IMR-90 (cell line): ENCODE results near the gene STX16. TPM values are rescaled to one million over a fixed set of nuclear protein-coding genes. Genes with fewer than 3 reads are reported as not detected.

Experiments used
- ATAC-seq: fragments of 200-7000 bp; cut with Tn5 transposase; 2 replicates; pipeline ENCODE4 v1.9.1; 2020; ENCODE audit warnings: low read depth, mild to moderate bottlenecking, moderate library complexity
- BruUV-seq: library from RNA; stranded (reverse); fragments of 400-500 nt; replicated peaks from 2 replicates; lab custom pipeline; 2021; lab: Mats Ljungman, UMichigan
- CTCF ChIA-PET: fragments of 300-600 bp; formaldehyde crosslinking; extraction: SDS; loops from one replicate; lab custom pipeline; 2021; ENCODE audit warnings: antibody characterized with exemption; lab: Yijun Ruan, JAX
- POLR2A ChIA-PET: fragments of 300-600 bp; sonication (Branson Sonifier 250); formaldehyde crosslinking; loops from one replicate; lab custom pipeline; 2022; ENCODE audit warnings: antibody characterized with exemption; ENCODE audit not compliant: unreplicated experiment; lab: Charles Lee
- DNase-seq: peaks from one replicate; pipeline ENCODE4 v3.0.0; 2013
- H2AFZ ChIP-seq: replicated peaks from 2 replicates; pipeline ENCODE3; 2013; ENCODE audit warnings: low read length, mild to moderate bottlenecking; ENCODE audit not compliant: poor library complexity
- H2AK5ac ChIP-seq: 2 replicates; pipeline ENCODE4 v1.6.1; 2013; ENCODE audit warnings: low read depth, low read length, inconsistent platforms
- H2AK9ac ChIP-seq: replicated peaks from 2 replicates; pipeline ENCODE3; 2013; ENCODE audit warnings: mild to moderate bottlenecking, low read depth, low read length, moderate library complexity; ENCODE audit not compliant: poor library complexity
- H2BK120ac ChIP-seq: 2 replicates; pipeline ENCODE4 v1.6.1; 2013; ENCODE audit warnings: low read depth, low read length, inconsistent platforms
- H2BK15ac ChIP-seq: 3 replicates; pipeline ENCODE4 v1.6.1; 2013; ENCODE audit warnings: low read depth, low read length, inconsistent platforms
- H2BK20ac ChIP-seq: 2 replicates; pipeline ENCODE4 v1.6.1; 2013; ENCODE audit warnings: low read depth, mild to moderate bottlenecking, inconsistent platforms, low read length, moderate library complexity
- H2BK5ac ChIP-seq: 2 replicates; pipeline ENCODE4 v1.6.1; 2013; ENCODE audit warnings: mild to moderate bottlenecking, low read depth, low read length, inconsistent platforms; ENCODE audit not compliant: poor library complexity, severe bottlenecking
- H3K14ac ChIP-seq: replicated peaks from 2 replicates; pipeline ENCODE4 v1.6.1; 2013; ENCODE audit warnings: low read depth, low read length, inconsistent platforms
- H3K18ac ChIP-seq: 2 replicates; pipeline ENCODE4 v1.6.1; 2013; ENCODE audit warnings: low read depth, low read length, control low read depth
- H3K23ac ChIP-seq: 2 replicates; pipeline ENCODE4 v1.6.1; 2013; ENCODE audit warnings: low read depth, low read length, inconsistent platforms
- H3K27ac ChIP-seq: 2 replicates; pipeline ENCODE4 v1.5.1; 2013; ENCODE audit warnings: mild to moderate bottlenecking, control low read depth, low read length; ENCODE audit not compliant: insufficient read depth
- H3K27me3 ChIP-seq: 2 replicates; pipeline ENCODE4 v1.6.1; 2013; ENCODE audit warnings: low read length; ENCODE audit not compliant: control insufficient read depth, insufficient read depth
- H3K36me3 ChIP-seq: 2 replicates; pipeline ENCODE4 v1.6.1; 2013; ENCODE audit warnings: low read length, mixed read lengths; ENCODE audit not compliant: control insufficient read depth, insufficient read depth
- H3K4ac ChIP-seq: 2 replicates; pipeline ENCODE4 v1.6.1; 2013; ENCODE audit warnings: low read depth, low read length, inconsistent platforms
- H3K4me1 ChIP-seq: 2 replicates; pipeline ENCODE4 v1.6.1; 2013; ENCODE audit warnings: low read length, mixed read lengths; ENCODE audit not compliant: control insufficient read depth, insufficient read depth
- H3K4me2 ChIP-seq: 2 replicates; pipeline ENCODE4 v1.6.1; 2013; ENCODE audit warnings: low read depth, mild to moderate bottlenecking, control low read depth, low read length, moderate library complexity
- H3K4me3 ChIP-seq: 2 replicates; pipeline ENCODE4 v1.5.1; 2013; ENCODE audit warnings: low read depth, mild to moderate bottlenecking, control low read depth, low read length, moderate library complexity; ENCODE audit not compliant: insufficient read depth
- H3K56ac ChIP-seq: 2 replicates; pipeline ENCODE4 v1.6.1; 2013; ENCODE audit warnings: low read length, inconsistent platforms; ENCODE audit not compliant: insufficient read depth; ENCODE audit errors: extremely low read depth
- H3K79me1 ChIP-seq, 2 experiments: 2 replicates each; pipeline ENCODE4 v1.6.1; 2013; ENCODE audit warnings: low read length in 2 of 2, inconsistent platforms in 1 of 2, low read depth in 1 of 2
- H3K9ac ChIP-seq: 2 replicates; pipeline ENCODE4 v1.6.1; 2013; ENCODE audit warnings: low read depth, low read length, control low read depth
- H3K9me1 ChIP-seq: 2 replicates; pipeline ENCODE4 v1.6.1; 2013; ENCODE audit warnings: low read length, inconsistent platforms; ENCODE audit not compliant: insufficient read depth
- H3K9me3 ChIP-seq: 2 replicates; pipeline ENCODE4 v1.6.1; 2013; ENCODE audit warnings: low read length; ENCODE audit not compliant: control insufficient read depth, insufficient read depth
- H4K20me1 ChIP-seq: 2 replicates; pipeline ENCODE4 v1.6.1; 2013; ENCODE audit warnings: low read length, inconsistent platforms; ENCODE audit not compliant: insufficient read depth
- H4K5ac ChIP-seq: 2 replicates; pipeline ENCODE4 v1.6.1; 2013; ENCODE audit warnings: mild to moderate bottlenecking, low read depth, low read length, control low read depth
- H4K8ac ChIP-seq, 2 experiments: 2 replicates each; pipeline ENCODE4 v1.6.1; 2013; ENCODE audit warnings: low read depth in 2 of 2, low read length in 2 of 2, control low read depth in 1 of 2, inconsistent platforms in 1 of 2
- H4K91ac ChIP-seq: 2 replicates; pipeline ENCODE4 v1.6.1; 2013; ENCODE audit warnings: low read depth, low read length, inconsistent platforms; ENCODE audit not compliant: insufficient read depth
- MAFK ChIP-seq: IDR thresholded peaks from 2 replicates; pipeline ENCODE4 v1.6.1; 2012; ENCODE audit warnings: low read depth, low read length, improper control_type of control experiment
- WGBS, 2 experiments: methylation state at CpG; one replicate each; pipeline versions ENCODE4 v1.1.5 to v1.1.7; 2013; ENCODE audit warnings: missing lambda C conversion rate in 2 of 2; ENCODE audit not compliant: insufficient read length in 1 of 2; ENCODE audit errors: extremely low coverage in 2 of 2; 5-methylcytosine and 5-hydroxymethylcytosine counted together
- dilution Hi-C: fragments of 300-500 bp; cut with HindIII; formaldehyde crosslinking; loops from one replicate; pipeline ENCODE4 v1.14.3; 2018; ENCODE audit warnings: low sequenced_read_pairs; ENCODE audit not compliant: unreplicated experiment
- in situ Hi-C: fragments of 300-500 bp; cut with MboI; formaldehyde crosslinking; loops from 3 replicates; pipeline ENCODE4 v1.14.3; 2019; ENCODE audit warnings: low sequenced_read_pairs, inconsistent platforms, mixed read lengths
- intact Hi-C: fragments of 100-400 bp; cut with micrococcal nuclease; formaldehyde crosslinking; loops from 2 replicates; pipeline ENCODE4 v1.10.0; 2022
- polyA plus RNA-seq, 3 experiments: library from polyadenylated mRNA; depleted of rRNA; stranded (reverse); fragments of >200 nt; gene quantifications; 2 replicates each; pipeline ENCODE4 v1.2.3, GENCODE V29; 2012; ENCODE audit warnings: low replicate concordance in 1 of 3
- total RNA-seq: library from RNA; depleted of rRNA; stranded (reverse); fragments of >200 nt; gene quantifications from 2 replicates; pipeline ENCODE4 v1.2.3, GENCODE V29; 2012

Gene STX16
- total and polyA plus RNA-seq, 2 of the 4 experiments (the other 2 are of a cell fraction), result 26.9 to 58.2 TPM

DNA sequence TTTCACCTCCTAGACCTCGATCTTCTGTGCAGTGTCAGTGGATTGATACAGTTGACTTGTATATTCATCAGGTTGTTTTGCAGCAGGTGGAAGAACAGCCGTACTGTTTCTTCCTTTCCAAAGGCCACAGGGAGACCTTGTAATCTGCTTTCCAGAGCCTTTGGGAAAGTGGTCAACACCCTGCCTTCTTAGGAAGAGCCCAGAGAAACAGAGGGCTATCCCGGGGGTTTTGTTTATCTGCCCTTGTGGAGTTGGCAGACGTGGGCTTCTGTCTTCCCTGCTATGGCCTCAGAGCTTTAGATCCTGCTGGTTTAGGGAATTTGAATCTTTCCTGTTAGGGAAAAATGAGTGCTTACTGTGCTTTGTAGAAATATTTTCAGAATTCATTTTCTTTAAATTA, 19.6 kb downstream of the STX16 start:
- Histone ChIP-seq H3K23ac (no peak overlapping the region), H3K18ac (no peak overlapping the region), H3K4ac (no peak overlapping the region), H2BK5ac (no peak overlapping the region), H3K79me1 (peaks cover 19 to 48% of the 10 kb centered on the region in 2 experiments; a peak in 3 of 4 replicates), H3K27ac (no peak overlapping the region), H3K56ac (no peak overlapping the region), H2AK5ac (0 out of 2 replicates have a peak overlapping the region, but pooled peaks have one; percentile 24), H4K8ac (no peak overlapping the region), H3K9ac (no peak overlapping the region), H2BK15ac (no peak overlapping the region), H3K9me3 (no peaks in the 10 kb centered on the region), H2BK20ac (no peak overlapping the region), H3K36me3 (peaks cover 46% of the 10 kb centered on the region), H3K27me3 (no peaks in the 10 kb centered on the region), H3K4me3 (no peak overlapping the region), H4K5ac (no peak overlapping the region), H2AFZ (no peak overlapping the region), H2AK9ac (no peak overlapping the region), H3K14ac (no peak overlapping the region), H4K20me1 (peaks cover 12% of the 10 kb centered on the region), H3K4me2 (no peak overlapping the region), H3K9me1 (peaks cover 4% of the 10 kb centered on the region), H3K4me1 (peaks cover 4% of the 10 kb centered on the region), H2BK120ac (no peak overlapping the region), H4K91ac (no peak overlapping the region)
- dilution Hi-C loops (loop anchor here (25.0 kb wide), 1 partner anchor 433 kb away; the partner anchor contains the start of gene ANKRD60), in situ Hi-C loops (no loop called here), intact Hi-C loops (no loop called here)
- ChIA-PET POLR2A (no interaction called here), CTCF (interaction anchor here (1.4 kb wide), 1 partner anchor 11 kb away, joined by 3 read pairs; no protein-coding TSS in a partner anchor)
- BruUV-seq, result no TSS peak
- ATAC-seq (no peak), DNase-seq (no peak)
- TF ChIP-seq MAFK, result no peak
- WGBS, 2 experiments, result 0% methylated on average over 1 of the region's 4 CpGs; no CpG with 5 or more reads in 1 of the 2 experiments
